GM12891 (cell line): ENCODE results near the gene WRAP73.

ENCODE experiments used
- POLR2A ChIP-seq: IDR thresholded peaks from 2 replicates; pipeline ENCODE4 v1.6.1; 2011; ENCODE audit warnings: low read depth, low read length, control low read depth
- POU2F2 ChIP-seq: IDR thresholded peaks from 2 replicates; pipeline ENCODE4 v1.6.1; 2011; ENCODE audit warnings: low read depth, mild to moderate bottlenecking, control low read depth, low read length, moderate library complexity

DNA sequence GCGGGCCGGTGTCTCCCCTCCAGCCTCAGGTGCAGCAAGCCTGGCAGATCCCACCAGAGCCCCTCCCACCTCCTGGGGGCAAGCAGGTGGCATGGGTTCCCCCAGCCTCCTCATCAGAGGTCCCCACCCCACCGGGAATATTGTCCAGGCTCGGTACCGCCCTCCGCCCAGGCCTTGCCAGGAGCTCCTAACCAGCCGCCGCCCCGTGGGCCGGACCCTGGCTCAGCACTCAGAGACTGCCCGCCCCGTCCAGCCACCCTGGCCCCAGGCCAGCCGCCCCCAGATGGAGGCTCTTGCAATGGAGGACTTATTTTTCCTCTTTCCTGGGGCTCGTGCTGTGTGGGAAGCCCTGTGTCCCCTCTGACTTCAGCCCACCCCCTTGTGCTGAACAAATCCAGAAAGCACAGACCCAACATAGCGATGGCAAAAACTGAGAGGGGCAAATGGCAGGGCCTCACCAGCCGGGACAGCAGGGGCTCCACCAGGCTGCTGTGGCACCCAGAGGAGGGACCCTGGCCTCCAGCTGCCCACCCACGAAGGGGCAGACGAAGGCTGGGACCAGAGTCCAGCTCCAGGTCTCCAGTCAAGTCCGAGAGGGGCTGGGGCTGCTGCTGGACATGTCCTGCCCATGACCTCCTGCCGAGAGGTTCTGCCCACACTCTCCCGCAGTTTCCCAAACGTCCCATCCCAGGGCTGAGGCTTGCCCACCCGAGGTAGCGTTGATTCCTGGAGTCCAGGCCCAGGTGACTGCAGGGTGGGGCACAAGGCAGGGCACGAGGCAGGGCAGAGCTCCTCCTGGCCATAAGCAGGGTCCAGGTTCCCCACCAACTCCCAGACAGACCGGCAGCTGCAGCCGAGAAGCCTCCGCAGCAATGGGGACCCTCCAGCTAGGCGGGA, 46.1 kb downstream of the WRAP73 start:
- TF ChIP-seq POU2F2 (no peak), POLR2A (no peak)
